DOHH2 (cell line): ENCODE results near the gene PSAT1.
A peak's percentile ranks its signal among the peaks of the same experiment; 100 is the strongest.

Experiments used
- H3F3A ChIP-seq: fragments of 200-600 bp; sonication (generic), shearing (Covaris generic); 2 replicates; pipeline ENCODE4 v1.6.0; 2016; ENCODE audit warnings: antibody characterized with exemption, mild to moderate bottlenecking; ENCODE audit not compliant: control insufficient read depth, insufficient read depth
- H3K27ac ChIP-seq: fragments of 200-600 bp; sonication (generic); 2 replicates; pipeline ENCODE4 v1.5.1; 2014; ENCODE audit warnings: low read depth, mild to moderate bottlenecking, low read length, moderate library complexity
- H3K27me3 ChIP-seq: fragments of 200-600 bp; sonication (generic); 2 replicates; pipeline ENCODE4 v1.6.1; 2014; ENCODE audit warnings: mild to moderate bottlenecking, low read length, mixed read lengths; ENCODE audit not compliant: control insufficient read depth
- H3K36me3 ChIP-seq: fragments of 200-600 bp; sonication (generic); 2 replicates; pipeline ENCODE4 v1.6.1; 2014; ENCODE audit warnings: mild to moderate bottlenecking, low read length, moderate library complexity, mixed read lengths; ENCODE audit not compliant: control insufficient read depth
- H3K4me1 ChIP-seq: fragments of 200-600 bp; sonication (generic); 2 replicates; pipeline ENCODE4 v1.6.1; 2014; ENCODE audit warnings: mild to moderate bottlenecking, low read length, mixed read lengths; ENCODE audit not compliant: control insufficient read depth
- H3K4me2 ChIP-seq: fragments of 200-600 bp; sonication (generic); 2 replicates; pipeline ENCODE4 v1.6.0; 2014; ENCODE audit warnings: mild to moderate bottlenecking, low read length, moderate library complexity
- H3K4me3 ChIP-seq: fragments of 200-600 bp; sonication (generic); 2 replicates; pipeline ENCODE4 v1.5.1; 2014; ENCODE audit warnings: mild to moderate bottlenecking, low read length, mixed read lengths
- H3K79me2 ChIP-seq: fragments of 200-600 bp; sonication (generic); 2 replicates; pipeline ENCODE4 v1.6.1; 2014; ENCODE audit warnings: mild to moderate bottlenecking, low read length, mixed read lengths; ENCODE audit not compliant: control insufficient read depth
- H3K9me2 ChIP-seq: fragments of 200-600 bp; sonication (generic); replicated peaks from 2 replicates; pipeline ENCODE4 v1.6.1; 2014; ENCODE audit warnings: mild to moderate bottlenecking, low read length, mixed read lengths; ENCODE audit not compliant: control insufficient read depth
- H3K9me3 ChIP-seq: fragments of 200-600 bp; sonication (generic); 2 replicates; pipeline ENCODE4 v1.6.1; 2014; ENCODE audit warnings: antibody characterized with exemption, low read length, mixed read lengths; ENCODE audit not compliant: control insufficient read depth, insufficient read depth
- H4K20me1 ChIP-seq: fragments of 200-600 bp; sonication (generic); 2 replicates; pipeline ENCODE4 v1.6.0; 2014; ENCODE audit warnings: low read depth, mild to moderate bottlenecking, antibody characterized with exemption, low read length, moderate library complexity; ENCODE audit not compliant: control insufficient read depth, insufficient read depth
- EZH2phosphoT487 ChIP-seq: fragments of 200-600 bp; sonication (generic); IDR thresholded peaks from 2 replicates; pipeline ENCODE4 v1.6.1; 2017; ENCODE audit warnings: borderline replicate concordance, mild to moderate bottlenecking, antibody characterized with exemption, low read length, moderate library complexity, mixed read lengths
- TF ChIP-seq, protein P1 (sequence below): fragments of 200-600 bp; sonication (generic); IDR thresholded peaks from one replicate; pipeline ENCODE4 v1.5.1; 2014; ENCODE audit warnings: antibody characterized with exemption, mild to moderate bottlenecking, low read depth, low read length; ENCODE audit not compliant: poor library complexity, severe bottlenecking

Gene PSAT1

DNA sequence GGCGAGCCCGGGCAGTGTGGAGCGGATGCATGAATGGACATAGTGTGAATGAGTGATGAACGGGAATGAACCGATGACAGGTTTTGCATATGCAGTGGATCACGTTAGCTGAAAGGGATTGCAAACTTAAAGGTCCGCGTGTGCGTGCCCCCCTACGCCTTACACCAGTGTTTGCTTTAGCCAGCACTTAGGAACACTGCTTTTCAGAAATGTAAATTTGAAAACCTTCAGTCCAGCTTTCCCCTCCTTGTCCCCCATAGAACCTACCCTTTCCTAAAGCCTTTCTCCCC lies 692 bp downstream of the PSAT1 start:
- Histone ChIP-seq H3K27ac (peak overlapping the region; percentile 95), H3K4me1 (peaks cover 20% of the 10 kb centered on the region)

GRCh38 chr9:78298046-78298765 lies 1.3 kb downstream of the PSAT1 start:
- Histone ChIP-seq H3K4me2 (peak overlapping the region; percentile 96), H3K27me3 (no peaks in the 10 kb centered on the region), H3K27ac (peak overlapping the region; percentile 95), H3K36me3 (peaks cover 52% of the 10 kb centered on the region), H3K79me2 (peaks cover 38% of the 10 kb centered on the region), H3F3A (peaks cover 3% of the 10 kb centered on the region; the same call in 1 of the 2 replicates), H3K4me1 (peaks cover 20% of the 10 kb centered on the region), H3K9me3 (no peaks in the 10 kb centered on the region), H3K4me3 (peak overlapping the region; percentile 99), H4K20me1 (0 out of 2 replicates have a peak, but pooled peaks cover 4% of the 10 kb centered on the region), H3K9me2 (no peaks in the 10 kb centered on the region)
- TF ChIP-seq, protein P1, sequence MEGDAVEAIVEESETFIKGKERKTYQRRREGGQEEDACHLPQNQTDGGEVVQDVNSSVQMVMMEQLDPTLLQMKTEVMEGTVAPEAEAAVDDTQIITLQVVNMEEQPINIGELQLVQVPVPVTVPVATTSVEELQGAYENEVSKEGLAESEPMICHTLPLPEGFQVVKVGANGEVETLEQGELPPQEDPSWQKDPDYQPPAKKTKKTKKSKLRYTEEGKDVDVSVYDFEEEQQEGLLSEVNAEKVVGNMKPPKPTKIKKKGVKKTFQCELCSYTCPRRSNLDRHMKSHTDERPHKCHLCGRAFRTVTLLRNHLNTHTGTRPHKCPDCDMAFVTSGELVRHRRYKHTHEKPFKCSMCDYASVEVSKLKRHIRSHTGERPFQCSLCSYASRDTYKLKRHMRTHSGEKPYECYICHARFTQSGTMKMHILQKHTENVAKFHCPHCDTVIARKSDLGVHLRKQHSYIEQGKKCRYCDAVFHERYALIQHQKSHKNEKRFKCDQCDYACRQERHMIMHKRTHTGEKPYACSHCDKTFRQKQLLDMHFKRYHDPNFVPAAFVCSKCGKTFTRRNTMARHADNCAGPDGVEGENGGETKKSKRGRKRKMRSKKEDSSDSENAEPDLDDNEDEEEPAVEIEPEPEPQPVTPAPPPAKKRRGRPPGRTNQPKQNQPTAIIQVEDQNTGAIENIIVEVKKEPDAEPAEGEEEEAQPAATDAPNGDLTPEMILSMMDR: no peak
- TF ChIP-seq EZH2phosphoT487: no peak

More for the DNA sequence above, 692 bp downstream of the PSAT1 start:
- H4K20me1 ChIP-seq: 0 out of 2 replicates have a peak, but pooled peaks cover 4% of the 10 kb centered on the region
- H3K79me2 ChIP-seq: peaks cover 38% of the 10 kb centered on the region
- TF ChIP-seq, protein P1: no peak
- TF ChIP-seq EZH2phosphoT487: no peak
- H3F3A ChIP-seq: peaks cover 3% of the 10 kb centered on the region; the same call in 1 of the 2 replicates
- no peaks in the 10 kb centered on the region for H3K27me3 ChIP-seq
- H3K36me3 ChIP-seq: peaks cover 46% of the 10 kb centered on the region
- peak overlapping the region; percentile 99 for H3K4me3 ChIP-seq
- no peaks in the 10 kb centered on the region for H3K9me2 ChIP-seq
- H3K9me3 ChIP-seq: no peaks in the 10 kb centered on the region
- H3K4me2 ChIP-seq: peak overlapping the region; percentile 96

DNA sequence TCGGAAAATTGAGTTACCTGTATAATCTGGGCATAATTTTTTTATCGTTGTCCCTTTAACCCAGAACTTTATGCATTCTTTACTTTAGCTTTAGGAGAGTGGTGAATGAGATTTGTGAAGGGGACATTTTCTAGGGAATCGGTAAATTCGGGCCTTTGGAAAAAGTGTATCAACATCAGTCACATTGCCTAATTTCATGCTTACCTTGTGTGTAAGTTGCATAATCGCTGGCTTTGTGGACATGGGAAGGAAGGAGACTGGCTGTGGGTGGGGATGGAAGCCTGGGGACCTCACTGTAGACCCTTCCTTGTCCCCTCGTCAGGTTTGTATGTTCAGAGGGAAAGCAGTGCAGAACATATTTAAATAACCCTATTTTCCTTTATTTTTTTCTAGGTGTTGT lies 3.3 kb downstream of the PSAT1 start:
- Histone ChIP-seq H3K4me2 (no peak overlapping the region), H3F3A (peaks cover 3% of the 10 kb centered on the region; the same call in 1 of the 2 replicates), H4K20me1 (0 out of 2 replicates have a peak, but pooled peaks cover 4% of the 10 kb centered on the region), H3K79me2 (peaks cover 38% of the 10 kb centered on the region), H3K27me3 (no peaks in the 10 kb centered on the region), H3K9me3 (no peaks in the 10 kb centered on the region), H3K9me2 (no peaks in the 10 kb centered on the region), H3K27ac (no peak overlapping the region), H3K36me3 (peaks cover 68% of the 10 kb centered on the region), H3K4me1 (peaks cover 20% of the 10 kb centered on the region), H3K4me3 (no peak overlapping the region)
- TF ChIP-seq, protein P1: no peak
- no peak for TF ChIP-seq EZH2phosphoT487
